ENCODE results near the gene PHKG2. TPM values are rescaled to one million over a fixed set of nuclear protein-coding genes. Genes with fewer than 3 reads are reported as not detected.

Gene PHKG2
- total RNA-seq, 1 donor from 2014 or later: 3.7 TPM

GRCh38 chr16:30769379-30770089, 21.3 kb downstream of the PHKG2 start:
- Histone ChIP-seq H3K27ac (ENCODE audit: low read depth, low read length) (no peak overlapping the region), H3K9ac (ENCODE audit: low read depth in 1 of 3, low read length in 3 of 3) (no peak overlapping the region), H3K4me3 (ENCODE audit: low read length in 3 of 3) (no peak overlapping the region), H3K4me1 (ENCODE audit: control insufficient read depth in 3 of 3, insufficient read depth in 3 of 3, low read length in 3 of 3) (peaks cover 3% of the 10 kb centered on the region in 3 donors), H3K36me3 (ENCODE audit: control insufficient read depth in 3 of 3, insufficient read depth in 3 of 3, low read length in 3 of 3) (peaks cover 86 to 92% (median 89%) of the 10 kb centered on the region in 3 donors), H3K27me3 (ENCODE audit: control insufficient read depth in 3 of 3, insufficient read depth in 3 of 3, low read length in 3 of 3) (no peaks in the 10 kb centered on the region), H3K9me3 (ENCODE audit: control insufficient read depth in 3 of 3, low read length in 3 of 3) (no peaks in the 10 kb centered on the region)

- Histone ChIP-seq H3K4me3 (ENCODE audit: low read length in 3 of 3) (no peak overlapping the region), H3K9ac (ENCODE audit: low read depth in 1 of 3, low read length in 3 of 3) (no peak overlapping the region), H3K27ac (ENCODE audit: low read depth, low read length) (no peak overlapping the region), H3K4me1 (ENCODE audit: control insufficient read depth in 3 of 3, insufficient read depth in 3 of 3, low read length in 3 of 3) (peaks cover 16 to 24% (median 16%) of the 10 kb centered on the region in 3 donors), H3K27me3 (ENCODE audit: control insufficient read depth in 3 of 3, insufficient read depth in 3 of 3, low read length in 3 of 3) (no peaks in the 10 kb centered on the region), H3K36me3 (ENCODE audit: control insufficient read depth in 3 of 3, insufficient read depth in 3 of 3, low read length in 3 of 3) (peaks cover 65 to 70% (median 69%) of the 10 kb centered on the region in 3 donors), H3K9me3 (ENCODE audit: control insufficient read depth in 3 of 3, low read length in 3 of 3) (no peaks in the 10 kb centered on the region)
These were observed 23.5 kb downstream of the PHKG2 start for GRCh38 chr16:30771726-30772125.

GRCh38 chr16:30773826-30774225, 25.6 kb downstream of the PHKG2 start:
- H3K9me3 ChIP-seq (ENCODE audit: control insufficient read depth in 3 of 3, low read length in 3 of 3): no peaks in the 10 kb centered on the region
- H3K9ac ChIP-seq (ENCODE audit: low read depth in 1 of 3, low read length in 3 of 3): no peak overlapping the region
- H3K27ac ChIP-seq (ENCODE audit: low read depth, low read length): no peak overlapping the region
- no peak overlapping the region for H3K4me3 ChIP-seq (ENCODE audit: low read length in 3 of 3)
- no peaks in the 10 kb centered on the region for H3K27me3 ChIP-seq (ENCODE audit: control insufficient read depth in 3 of 3, insufficient read depth in 3 of 3, low read length in 3 of 3)
- H3K4me1 ChIP-seq (ENCODE audit: control insufficient read depth in 3 of 3, insufficient read depth in 3 of 3, low read length in 3 of 3): peaks cover 37 to 45% (median 37%) of the 10 kb centered on the region in 3 donors
- peaks cover 47 to 50% (median 50%) of the 10 kb centered on the region in 3 donors for H3K36me3 ChIP-seq (ENCODE audit: control insufficient read depth in 3 of 3, insufficient read depth in 3 of 3, low read length in 3 of 3)

GRCh38 chr16:30774367-30775130, 26.3 kb downstream of the PHKG2 start:
- Histone ChIP-seq H3K9ac (ENCODE audit: low read depth in 1 of 3, low read length in 3 of 3) (peak overlapping the region; percentile 74 to 94 (median 85)), H3K4me1 (ENCODE audit: control insufficient read depth in 3 of 3, insufficient read depth in 3 of 3, low read length in 3 of 3) (peaks cover 41 to 52% (median 41%) of the 10 kb centered on the region in 3 donors), H3K27ac (ENCODE audit: low read depth, low read length) (peak overlapping the region; percentile 84), H3K9me3 (ENCODE audit: control insufficient read depth in 3 of 3, low read length in 3 of 3) (no peaks in the 10 kb centered on the region), H3K4me3 (ENCODE audit: low read length in 3 of 3) (peak overlapping the region; percentile 79 to 95 (median 89)), H3K27me3 (ENCODE audit: control insufficient read depth in 3 of 3, insufficient read depth in 3 of 3, low read length in 3 of 3) (no peaks in the 10 kb centered on the region), H3K36me3 (ENCODE audit: control insufficient read depth in 3 of 3, insufficient read depth in 3 of 3, low read length in 3 of 3) (peaks cover 43% of the 10 kb centered on the region in 3 donors)

GRCh38 chr16:30775131-30775391, 26.8 kb downstream of the PHKG2 start:
- Histone ChIP-seq H3K27me3 (ENCODE audit: control insufficient read depth in 3 of 3, insufficient read depth in 3 of 3, low read length in 3 of 3) (no peaks in the 10 kb centered on the region), H3K9me3 (ENCODE audit: control insufficient read depth in 3 of 3, low read length in 3 of 3) (no peaks in the 10 kb centered on the region), H3K36me3 (ENCODE audit: control insufficient read depth in 3 of 3, insufficient read depth in 3 of 3, low read length in 3 of 3) (peaks cover 37 to 44% (median 41%) of the 10 kb centered on the region in 3 donors), H3K9ac (ENCODE audit: low read depth in 1 of 3, low read length in 3 of 3) (peak overlapping the region; percentile 74 to 94 (median 85)), H3K27ac (ENCODE audit: low read depth, low read length) (peak overlapping the region; percentile 84), H3K4me3 (ENCODE audit: low read length in 3 of 3) (peak overlapping the region; percentile 79 to 95 (median 89)), H3K4me1 (ENCODE audit: control insufficient read depth in 3 of 3, insufficient read depth in 3 of 3, low read length in 3 of 3) (peaks cover 41 to 52% (median 41%) of the 10 kb centered on the region in 3 donors)

- Histone ChIP-seq H3K36me3 (ENCODE audit: control insufficient read depth in 3 of 3, insufficient read depth in 3 of 3, low read length in 3 of 3) (peaks cover 32 to 40% (median 37%) of the 10 kb centered on the region in 3 donors), H3K27me3 (ENCODE audit: control insufficient read depth in 3 of 3, insufficient read depth in 3 of 3, low read length in 3 of 3) (no peaks in the 10 kb centered on the region), H3K4me3 (ENCODE audit: low read length in 3 of 3) (peak overlapping the region; percentile 79 to 95 (median 89)), H3K27ac (ENCODE audit: low read depth, low read length) (peak overlapping the region; percentile 84), H3K9me3 (ENCODE audit: control insufficient read depth in 3 of 3, low read length in 3 of 3) (no peaks in the 10 kb centered on the region), H3K4me1 (ENCODE audit: control insufficient read depth in 3 of 3, insufficient read depth in 3 of 3, low read length in 3 of 3) (peaks cover 41 to 52% (median 41%) of the 10 kb centered on the region in 3 donors), H3K9ac (ENCODE audit: low read depth in 1 of 3, low read length in 3 of 3) (peak overlapping the region; percentile 84 to 94 (median 85))
These were observed 27.4 kb downstream of the PHKG2 start for GRCh38 chr16:30775392-30776188.

GRCh38 chr16:30777591-30778297, 29.5 kb downstream of the PHKG2 start:
- Histone ChIP-seq H3K36me3 (ENCODE audit: control insufficient read depth in 3 of 3, insufficient read depth in 3 of 3, low read length in 3 of 3) (peaks cover 21 to 34% (median 28%) of the 10 kb centered on the region in 3 donors), H3K27me3 (ENCODE audit: control insufficient read depth in 3 of 3, insufficient read depth in 3 of 3, low read length in 3 of 3) (no peaks in the 10 kb centered on the region), H3K4me3 (ENCODE audit: low read length in 3 of 3) (peak overlapping the region in 1 of 3 donors; percentile 45), H3K9me3 (ENCODE audit: control insufficient read depth in 3 of 3, low read length in 3 of 3) (no peaks in the 10 kb centered on the region), H3K4me1 (ENCODE audit: control insufficient read depth in 3 of 3, insufficient read depth in 3 of 3, low read length in 3 of 3) (peaks cover 41 to 52% (median 41%) of the 10 kb centered on the region in 3 donors), H3K27ac (ENCODE audit: low read depth, low read length) (peak overlapping the region; percentile 68), H3K9ac (ENCODE audit: low read depth in 1 of 3, low read length in 3 of 3) (peak overlapping the region; percentile 2 to 72 (median 69))

- H3K27ac ChIP-seq (ENCODE audit: low read depth, low read length): peak overlapping the region; percentile 68
- H3K4me1 ChIP-seq (ENCODE audit: control insufficient read depth in 3 of 3, insufficient read depth in 3 of 3, low read length in 3 of 3): peaks cover 41 to 52% (median 41%) of the 10 kb centered on the region in 3 donors
- peak overlapping the region in 1 of 3 donors; percentile 52 for H3K4me3 ChIP-seq (ENCODE audit: low read length in 3 of 3)
- no peaks in the 10 kb centered on the region for H3K9me3 ChIP-seq (ENCODE audit: control insufficient read depth in 3 of 3, low read length in 3 of 3)
- peak overlapping the region in 2 of 3 donors; percentile 20 to 72 for H3K9ac ChIP-seq (ENCODE audit: low read depth in 1 of 3, low read length in 3 of 3)
- H3K36me3 ChIP-seq (ENCODE audit: control insufficient read depth in 3 of 3, insufficient read depth in 3 of 3, low read length in 3 of 3): peaks cover 17 to 34% (median 27%) of the 10 kb centered on the region in 3 donors
- no peaks in the 10 kb centered on the region for H3K27me3 ChIP-seq (ENCODE audit: control insufficient read depth in 3 of 3, insufficient read depth in 3 of 3, low read length in 3 of 3)
These were observed 30.5 kb downstream of the PHKG2 start for GRCh38 chr16:30778549-30779244.

GRCh38 chr16:30779596-30779995, 31.4 kb downstream of the PHKG2 start:
- Histone ChIP-seq H3K27ac (ENCODE audit: low read depth, low read length) (no peak overlapping the region), H3K4me3 (ENCODE audit: low read length in 3 of 3) (no peak overlapping the region), H3K9ac (ENCODE audit: low read depth in 1 of 3, low read length in 3 of 3) (peak overlapping the region in 1 of 3 donors; percentile 72), H3K4me1 (ENCODE audit: control insufficient read depth in 3 of 3, insufficient read depth in 3 of 3, low read length in 3 of 3) (peaks cover 37 to 48% (median 39%) of the 10 kb centered on the region in 3 donors), H3K36me3 (ENCODE audit: control insufficient read depth in 3 of 3, insufficient read depth in 3 of 3, low read length in 3 of 3) (peaks cover 14 to 31% (median 19%) of the 10 kb centered on the region in 3 donors), H3K9me3 (ENCODE audit: control insufficient read depth in 3 of 3, low read length in 3 of 3) (no peaks in the 10 kb centered on the region), H3K27me3 (ENCODE audit: control insufficient read depth in 3 of 3, insufficient read depth in 3 of 3, low read length in 3 of 3) (no peaks in the 10 kb centered on the region)
